ENCODE data around the gene PNCK. TPM values are rescaled to one million over a fixed set of nuclear protein-coding genes. Genes with fewer than 3 reads are reported as not detected.
"Not testable (repeated sequence)": the region's sequence is repeated elsewhere in the genome, so short reads cannot be mapped to it uniquely, and the experiment has no call there.

PNCK gene
- total RNA-seq, 1 donor from 2014 or later = 1.6 TPM

DNA sequence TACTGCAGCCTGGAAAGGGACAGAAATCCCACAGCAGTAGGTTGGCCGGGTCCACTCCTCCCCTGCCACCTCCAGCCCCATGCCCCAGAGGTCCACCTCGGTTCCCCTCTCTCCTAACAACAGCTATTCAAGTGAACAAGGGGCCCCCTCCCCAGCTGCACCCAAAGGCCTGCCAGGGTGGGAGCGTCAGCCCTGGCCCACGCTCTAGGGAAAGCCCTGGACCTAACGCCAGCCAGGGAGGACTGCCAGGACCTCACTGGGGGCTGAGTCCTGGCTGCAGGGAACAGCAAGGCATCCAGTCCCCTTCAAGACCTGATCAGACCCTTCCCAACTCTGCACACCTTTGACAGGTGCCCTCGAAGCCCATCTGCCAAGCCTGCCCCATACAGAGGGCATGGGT lies 27.4 kb upstream of the PNCK start:
- TF ChIP-seq, protein P1, sequence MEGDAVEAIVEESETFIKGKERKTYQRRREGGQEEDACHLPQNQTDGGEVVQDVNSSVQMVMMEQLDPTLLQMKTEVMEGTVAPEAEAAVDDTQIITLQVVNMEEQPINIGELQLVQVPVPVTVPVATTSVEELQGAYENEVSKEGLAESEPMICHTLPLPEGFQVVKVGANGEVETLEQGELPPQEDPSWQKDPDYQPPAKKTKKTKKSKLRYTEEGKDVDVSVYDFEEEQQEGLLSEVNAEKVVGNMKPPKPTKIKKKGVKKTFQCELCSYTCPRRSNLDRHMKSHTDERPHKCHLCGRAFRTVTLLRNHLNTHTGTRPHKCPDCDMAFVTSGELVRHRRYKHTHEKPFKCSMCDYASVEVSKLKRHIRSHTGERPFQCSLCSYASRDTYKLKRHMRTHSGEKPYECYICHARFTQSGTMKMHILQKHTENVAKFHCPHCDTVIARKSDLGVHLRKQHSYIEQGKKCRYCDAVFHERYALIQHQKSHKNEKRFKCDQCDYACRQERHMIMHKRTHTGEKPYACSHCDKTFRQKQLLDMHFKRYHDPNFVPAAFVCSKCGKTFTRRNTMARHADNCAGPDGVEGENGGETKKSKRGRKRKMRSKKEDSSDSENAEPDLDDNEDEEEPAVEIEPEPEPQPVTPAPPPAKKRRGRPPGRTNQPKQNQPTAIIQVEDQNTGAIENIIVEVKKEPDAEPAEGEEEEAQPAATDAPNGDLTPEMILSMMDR (IDR thresholded peaks at IDR 0.05; ENCODE audit: insufficient read depth, low read length, poor library complexity, severe bottlenecking) = no peak
- H3K27me3 ChIP-seq (ENCODE audit: control insufficient read depth, insufficient read depth, low read length) = no peaks in the 10 kb centered on the region
- no peak for DNase-seq (ENCODE audit: low read depth)
- peaks cover 1% of the 10 kb centered on the region for H3K36me3 ChIP-seq (ENCODE audit: control insufficient read depth, insufficient read depth, low read length)
- no peak overlapping the region for H3K4me3 ChIP-seq (ENCODE audit: low read depth, low read length)

DNA sequence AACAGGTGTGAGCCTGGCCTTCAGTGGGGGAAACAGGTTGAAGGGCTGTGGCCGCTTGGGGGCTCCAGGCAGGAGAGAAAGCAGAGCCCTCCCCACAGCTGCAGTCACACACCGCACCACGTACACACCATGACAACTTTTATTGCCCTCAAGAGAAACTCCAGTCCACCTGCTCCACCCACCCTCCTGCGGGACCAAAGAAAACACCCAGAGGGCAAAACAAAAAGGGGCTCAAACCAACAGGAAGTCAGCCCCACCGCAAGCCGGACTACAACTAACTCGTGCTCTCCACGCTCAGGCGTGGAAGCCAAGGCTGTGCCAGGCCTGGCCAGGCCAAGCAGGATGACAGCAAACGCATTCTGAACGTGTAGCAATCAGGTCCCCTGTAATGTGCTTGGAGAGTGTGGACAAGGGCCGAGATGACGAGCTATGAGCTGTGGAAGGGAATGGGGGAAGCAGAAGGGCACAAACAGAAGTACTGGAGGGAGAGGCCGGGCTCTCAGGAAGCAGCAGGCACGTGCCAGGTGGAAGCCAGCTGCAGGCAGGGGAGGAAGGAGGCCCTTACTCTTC lies 26.8 kb upstream of the PNCK start:
- TF ChIP-seq, protein P1 (IDR thresholded peaks at IDR 0.05; ENCODE audit: insufficient read depth, low read length, poor library complexity, severe bottlenecking) = no peak

DNA sequence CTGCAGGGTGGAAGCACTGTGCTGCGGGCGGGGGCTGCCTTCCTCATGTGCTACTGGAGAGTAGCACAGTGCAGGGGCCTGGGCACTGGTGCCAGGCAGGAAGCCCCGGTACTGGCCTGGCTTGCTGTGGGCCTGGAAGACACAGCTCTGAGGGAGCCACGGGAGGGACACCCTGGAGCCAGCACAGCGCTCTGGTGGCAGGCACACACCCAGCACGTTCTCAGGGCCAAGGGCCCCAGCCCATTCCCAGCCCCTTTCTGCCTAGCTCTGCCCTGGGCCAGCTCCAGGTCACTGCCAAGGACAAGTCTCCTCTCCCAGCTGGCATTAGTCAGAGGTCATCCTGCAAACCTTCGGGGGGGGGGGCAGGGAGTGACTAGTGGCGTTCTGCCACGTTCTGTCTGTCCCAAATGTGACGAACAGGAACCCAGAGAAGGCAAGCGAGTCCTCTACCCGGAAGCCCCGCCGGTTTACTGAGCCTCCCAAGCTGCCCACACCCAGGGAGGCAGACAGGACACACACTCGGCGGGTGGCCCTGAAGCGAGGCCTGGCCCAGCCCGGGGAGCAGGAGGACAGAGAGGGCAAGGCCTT lies 26.3 kb upstream of the PNCK start:
- not testable (repeated sequence) for H3K36me3 ChIP-seq (ENCODE audit: control insufficient read depth, insufficient read depth, low read length); H3K4me3 ChIP-seq (ENCODE audit: low read depth, low read length); DNase-seq (ENCODE audit: low read depth); H3K27me3 ChIP-seq (ENCODE audit: control insufficient read depth, insufficient read depth, low read length)

More for the DNA sequence above, 26.8 kb upstream of the PNCK start:
- Histone ChIP-seq H3K36me3 (ENCODE audit: control insufficient read depth, insufficient read depth, low read length) (peaks cover 1% of the 10 kb centered on the region), H3K27me3 (ENCODE audit: control insufficient read depth, insufficient read depth, low read length) (no peaks in the 10 kb centered on the region), H3K4me3 (ENCODE audit: low read depth, low read length) (no peak overlapping the region)
- no peak for DNase-seq (ENCODE audit: low read depth)

DNA sequence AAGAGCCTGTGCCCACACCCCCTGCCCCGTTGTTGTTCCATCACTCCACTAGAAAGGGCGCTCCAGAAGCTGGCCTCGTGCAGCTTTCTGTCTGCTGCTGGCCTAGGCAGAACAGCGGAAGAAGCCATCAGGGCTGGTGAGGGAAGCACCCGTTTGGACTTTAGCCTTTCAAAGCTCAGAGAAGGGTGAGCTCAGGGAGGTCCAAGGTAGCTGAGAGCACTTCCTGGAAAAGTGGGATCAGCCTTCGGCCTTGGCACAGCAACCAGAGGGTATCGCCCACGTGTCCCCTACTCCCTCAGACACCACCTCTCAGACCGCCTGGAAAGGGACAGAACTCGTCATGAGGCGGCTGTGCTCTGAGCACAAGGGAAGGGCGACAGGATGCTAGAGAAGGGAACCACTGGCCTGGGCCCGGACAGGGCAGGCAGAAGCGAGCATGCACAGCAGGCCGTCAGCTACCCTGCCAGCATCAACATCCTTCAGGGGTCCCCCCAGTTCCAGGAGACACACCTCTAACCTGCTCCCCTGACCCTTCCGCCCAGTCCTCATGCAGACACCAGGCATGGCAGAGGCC lies 25.7 kb upstream of the PNCK start:
- not testable (repeated sequence) for DNase-seq (ENCODE audit: low read depth); H3K36me3 ChIP-seq (ENCODE audit: control insufficient read depth, insufficient read depth, low read length); H3K4me3 ChIP-seq (ENCODE audit: low read depth, low read length); H3K27me3 ChIP-seq (ENCODE audit: control insufficient read depth, insufficient read depth, low read length)

DNA sequence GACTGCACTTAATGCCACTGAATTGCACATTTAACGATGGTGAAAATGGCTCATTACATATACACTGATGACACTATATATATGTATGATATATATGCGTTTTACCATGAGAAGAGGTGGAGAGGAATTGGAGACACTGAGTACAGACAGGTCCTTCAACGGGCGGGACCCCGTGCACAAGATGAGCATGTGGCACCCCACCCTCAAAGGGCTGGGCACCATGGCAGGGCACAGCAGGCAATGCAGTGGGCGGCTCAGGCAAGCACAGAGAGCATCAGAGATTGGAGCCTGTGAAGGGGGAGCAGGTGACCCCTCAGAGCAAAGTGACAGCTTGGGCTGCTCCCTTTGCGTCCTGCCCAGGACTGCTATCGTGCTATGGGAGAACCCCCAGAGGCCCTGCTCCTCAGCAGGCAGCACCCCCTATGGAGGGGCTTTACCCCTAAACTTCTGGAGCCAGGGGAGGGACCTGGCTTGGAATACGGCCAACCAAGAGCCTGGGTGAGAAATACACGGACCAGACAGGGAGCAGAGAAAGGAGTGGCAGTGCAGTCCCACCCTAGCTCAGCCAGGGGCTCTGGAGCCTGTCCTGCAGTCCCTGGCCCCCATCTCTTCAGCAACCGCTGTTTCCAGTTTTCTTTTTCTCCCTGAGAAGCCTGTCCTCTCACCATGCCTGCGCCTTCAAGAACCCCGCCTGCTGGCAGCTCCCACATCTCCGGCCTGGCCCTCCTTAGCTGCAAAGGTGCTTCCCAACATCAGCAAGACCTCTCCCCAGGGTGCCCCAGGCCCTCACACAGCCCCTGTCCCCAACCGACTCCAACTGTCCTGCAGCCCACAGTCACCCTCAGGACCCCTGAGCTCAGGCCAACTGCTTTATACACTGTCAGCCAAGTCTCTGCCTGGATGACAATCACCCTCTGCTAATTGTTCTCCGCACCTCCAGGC lies 24.6 kb upstream of the PNCK start:
- Histone ChIP-seq H3K4me3 (ENCODE audit: low read depth, low read length) (no peak overlapping the region), H3K36me3 (ENCODE audit: control insufficient read depth, insufficient read depth, low read length) (no peaks in the 10 kb centered on the region), H3K27me3 (ENCODE audit: control insufficient read depth, insufficient read depth, low read length) (no peaks in the 10 kb centered on the region)
- TF ChIP-seq, protein P1 (IDR thresholded peaks at IDR 0.05; ENCODE audit: insufficient read depth, low read length, poor library complexity, severe bottlenecking) = no peak
- no peak for DNase-seq (ENCODE audit: low read depth)

DNA sequence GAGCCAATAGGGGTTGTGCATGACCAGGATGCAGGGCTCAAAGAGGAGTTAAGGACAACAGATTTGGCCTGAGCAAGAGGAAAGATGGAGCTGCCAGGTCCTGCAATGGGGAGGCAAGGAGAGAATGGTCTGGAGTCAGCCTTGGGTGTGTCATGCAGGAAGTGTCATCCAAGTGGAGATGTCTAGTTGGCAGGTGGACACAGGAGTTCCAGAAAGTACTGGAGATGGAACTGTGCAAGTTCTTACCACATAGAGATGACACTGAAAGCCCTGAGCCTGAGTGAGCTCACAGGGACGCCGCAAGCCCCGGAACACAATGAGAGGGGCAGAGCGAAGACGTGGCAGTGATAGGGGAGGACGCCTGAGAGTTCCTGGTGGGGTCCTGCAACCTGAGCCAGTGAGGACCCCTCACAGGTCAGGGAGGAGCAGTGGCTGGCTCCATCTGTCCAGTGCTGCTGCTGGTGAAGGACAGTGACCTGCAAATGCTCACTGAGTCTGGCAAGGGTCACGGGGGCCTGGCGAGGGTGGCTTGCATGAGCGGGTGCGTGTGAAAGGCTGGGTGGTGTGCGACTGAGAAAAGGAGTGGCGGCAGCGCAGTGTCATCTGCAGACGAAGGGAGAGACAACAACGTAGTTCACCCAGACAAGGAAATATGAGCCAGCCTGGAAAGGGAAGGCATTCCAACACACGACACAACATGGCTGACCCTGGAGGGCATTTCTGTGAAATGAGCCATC lies 23.5 kb upstream of the PNCK start:
- H3K36me3 ChIP-seq (ENCODE audit: control insufficient read depth, insufficient read depth, low read length); H3K27me3 ChIP-seq (ENCODE audit: control insufficient read depth, insufficient read depth, low read length); H3K4me3 ChIP-seq (ENCODE audit: low read depth, low read length); DNase-seq (ENCODE audit: low read depth): not testable (repeated sequence)

DNA sequence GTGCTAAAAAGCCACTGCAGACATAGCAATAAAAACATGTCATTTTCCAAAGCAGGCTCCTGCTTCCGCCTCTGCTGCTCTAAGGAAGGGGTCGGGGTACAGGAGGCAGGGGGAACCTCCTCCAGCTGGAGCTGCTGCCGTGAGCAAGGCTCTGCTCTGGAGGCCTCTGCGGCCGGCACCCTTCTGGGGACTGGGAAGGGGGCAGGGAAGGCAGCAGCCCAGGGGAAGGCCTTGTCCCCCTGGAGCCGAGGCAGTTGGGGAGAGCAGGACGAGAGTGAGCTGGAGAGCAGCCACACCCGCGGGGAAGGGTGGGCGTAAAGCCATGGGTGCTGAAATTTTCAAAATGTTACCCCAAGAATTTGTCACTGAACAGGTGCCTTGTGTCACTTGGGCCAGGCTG lies 22.9 kb upstream of the PNCK start:
- not testable (repeated sequence) for DNase-seq (ENCODE audit: low read depth); H3K27me3 ChIP-seq (ENCODE audit: control insufficient read depth, insufficient read depth, low read length); H3K36me3 ChIP-seq (ENCODE audit: control insufficient read depth, insufficient read depth, low read length); H3K4me3 ChIP-seq (ENCODE audit: low read depth, low read length)

Measured in kidney epithelial cell (primary cell).